Gastroesophageal sphincter (tissue), 3 donors: ENCODE measurements around the gene IKZF3.

ENCODE experiments used
- POLR2A ChIP-seq, 2 donors: fragments of 450-650 bp; IDR thresholded peaks; one replicate each; pipeline ENCODE4 v1.6.1; 2017; ENCODE audit warnings: antibody characterized with exemption in 2 of 2, mild to moderate bottlenecking in 2 of 2, moderate library complexity in 1 of 2
- POLR2AphosphoS5 ChIP-seq: sonication (generic); formaldehyde crosslinking; IDR thresholded peaks from one replicate; pipeline ENCODE4 v1.6.1; 2017; ENCODE audit warnings: antibody characterized with exemption
- TF ChIP-seq, protein P1 (sequence below), 4 experiments: fragments of 200-600 bp in 2 of 4; fragments of 450-650 bp in 2 of 4; sonication (generic) in 1 of 4; IDR thresholded peaks; one replicate each; pipeline ENCODE4 v1.5.1; 2017 to 2019; ENCODE audit warnings: antibody characterized with exemption in 4 of 4, mild to moderate bottlenecking in 2 of 4, moderate library complexity in 2 of 4

DNA sequence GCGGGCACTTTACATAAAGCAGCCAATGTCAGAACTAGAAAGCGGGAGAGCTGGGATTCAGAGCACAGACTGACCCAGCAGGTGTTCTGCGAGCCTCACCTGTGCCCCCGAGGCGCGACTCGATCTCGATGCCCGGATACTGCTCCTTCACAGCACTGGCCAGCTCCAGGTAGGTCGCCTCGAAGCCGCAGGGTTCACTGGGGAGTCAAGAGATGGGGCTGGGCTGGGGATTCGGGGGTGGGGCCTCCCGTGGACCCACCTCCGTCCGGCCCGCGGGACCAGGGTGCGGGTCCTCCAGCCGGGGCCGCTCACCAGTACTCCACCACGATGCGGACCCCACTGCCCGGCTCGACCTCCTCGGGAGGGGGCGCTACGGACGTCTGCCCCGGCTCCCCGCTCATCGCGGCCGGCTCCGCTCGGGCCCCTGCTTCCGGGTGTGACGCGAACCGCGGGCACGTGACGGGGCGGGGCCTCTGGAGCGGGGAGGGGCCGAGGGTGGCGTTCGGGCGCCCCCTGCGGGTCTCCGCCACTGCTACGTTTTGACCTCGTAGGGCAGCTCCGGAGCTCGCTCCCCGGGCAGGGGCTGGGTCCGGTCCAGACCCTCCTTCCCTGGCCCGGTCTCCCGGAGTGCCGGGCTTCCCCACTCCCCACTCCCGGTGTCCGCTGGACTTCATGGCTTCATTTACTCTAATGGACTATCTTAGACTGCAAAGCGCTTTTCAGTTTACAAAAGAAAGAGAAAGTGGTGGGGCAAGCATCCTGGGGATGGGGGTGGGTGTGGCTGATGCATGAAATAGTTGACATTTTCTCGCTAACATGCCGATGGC, 133.8 kb downstream of the IKZF3 start, which contains the start of gene MIEN1:
- TF ChIP-seq, protein P1, sequence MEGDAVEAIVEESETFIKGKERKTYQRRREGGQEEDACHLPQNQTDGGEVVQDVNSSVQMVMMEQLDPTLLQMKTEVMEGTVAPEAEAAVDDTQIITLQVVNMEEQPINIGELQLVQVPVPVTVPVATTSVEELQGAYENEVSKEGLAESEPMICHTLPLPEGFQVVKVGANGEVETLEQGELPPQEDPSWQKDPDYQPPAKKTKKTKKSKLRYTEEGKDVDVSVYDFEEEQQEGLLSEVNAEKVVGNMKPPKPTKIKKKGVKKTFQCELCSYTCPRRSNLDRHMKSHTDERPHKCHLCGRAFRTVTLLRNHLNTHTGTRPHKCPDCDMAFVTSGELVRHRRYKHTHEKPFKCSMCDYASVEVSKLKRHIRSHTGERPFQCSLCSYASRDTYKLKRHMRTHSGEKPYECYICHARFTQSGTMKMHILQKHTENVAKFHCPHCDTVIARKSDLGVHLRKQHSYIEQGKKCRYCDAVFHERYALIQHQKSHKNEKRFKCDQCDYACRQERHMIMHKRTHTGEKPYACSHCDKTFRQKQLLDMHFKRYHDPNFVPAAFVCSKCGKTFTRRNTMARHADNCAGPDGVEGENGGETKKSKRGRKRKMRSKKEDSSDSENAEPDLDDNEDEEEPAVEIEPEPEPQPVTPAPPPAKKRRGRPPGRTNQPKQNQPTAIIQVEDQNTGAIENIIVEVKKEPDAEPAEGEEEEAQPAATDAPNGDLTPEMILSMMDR (IDR thresholded peaks at IDR 0.05): peak in 3 of 4 experiments; percentile 89 to 95 (median 93)
- peak; percentile 82 to 90 for TF ChIP-seq POLR2A (IDR thresholded peaks at IDR 0.05)
- peak; percentile 92 for TF ChIP-seq POLR2AphosphoS5
